Panc1 (cell line): ENCODE results near the gene CFDP1. TPM values are rescaled to one million over a fixed set of nuclear protein-coding genes. Genes with fewer than 3 reads are reported as not detected.

Experiments
- ATAC-seq: fragments of 200-7000 bp; cut with Tn5 transposase; 2 replicates; pipeline ENCODE4 v1.9.1; 2020; ENCODE audit warnings: mild to moderate bottlenecking, moderate library complexity
- BruUV-seq: library from RNA; stranded (reverse); fragments of 400-500 nt; replicated peaks from 2 replicates; lab custom pipeline; 2021; lab: Mats Ljungman, UMichigan
- CTCF ChIA-PET: fragments of 300-600 bp; sonication (Branson Sonifier 250); formaldehyde crosslinking; loops from one replicate; lab custom pipeline; 2022; ENCODE audit warnings: antibody characterized with exemption; lab: Charles Lee
- POLR2A ChIA-PET: fragments of 300-600 bp; sonication (Branson Sonifier 250); formaldehyde crosslinking; loops from one replicate; lab custom pipeline; 2022; ENCODE audit warnings: antibody characterized with exemption; lab: Charles Lee
- DNase-seq: peaks from one replicate; pipeline ENCODE4 v3.0.0-alpha.2; 2010; ENCODE audit warnings: low read depth, low spot score
- H3K27ac ChIP-seq: 2 replicates; pipeline ENCODE4 v1.5.1; 2011; ENCODE audit warnings: mild to moderate bottlenecking, low read length, inconsistent platforms
- H3K27me3 ChIP-seq: fragments of 200-500 bp; sonication (Bioruptor generic); 2 replicates; pipeline ENCODE4 v1.6.0; 2014; ENCODE audit warnings: low read length, inconsistent platforms; ENCODE audit not compliant: control insufficient read depth, insufficient read depth
- H3K36me3 ChIP-seq: fragments of 200-500 bp; sonication (Bioruptor generic); 2 replicates; pipeline ENCODE4 v1.5.1; 2014; ENCODE audit warnings: inconsistent platforms, mild to moderate bottlenecking, low read length, moderate library complexity; ENCODE audit not compliant: control insufficient read depth, insufficient read depth
- H3K4me1 ChIP-seq: 2 replicates; pipeline ENCODE4 v1.5.1; 2011; ENCODE audit warnings: inconsistent platforms, mild to moderate bottlenecking, low read length, moderate library complexity; ENCODE audit not compliant: control insufficient read depth, insufficient read depth
- H3K4me3 ChIP-seq, 2 experiments: 2 replicates each; pipeline ENCODE4 v1.5.1; 2011 to 2012; ENCODE audit warnings: low read depth in 2 of 2, low read length in 2 of 2, mild to moderate bottlenecking in 2 of 2, inconsistent platforms in 1 of 2, moderate library complexity in 1 of 2
- H3K9me3 ChIP-seq: fragments of 200-500 bp; sonication (Bioruptor generic); 2 replicates; pipeline ENCODE4 v1.5.1; 2014; ENCODE audit warnings: low read depth, mild to moderate bottlenecking, inconsistent platforms, low read length, moderate library complexity; ENCODE audit not compliant: control insufficient read depth, insufficient read depth
- POLR2AphosphoS5 ChIP-seq: IDR thresholded peaks from 2 replicates; pipeline ENCODE4 v1.6.1; 2012; ENCODE audit warnings: mild to moderate bottlenecking, low read depth, low read length, moderate library complexity
- SIN3A ChIP-seq: IDR thresholded peaks from 2 replicates; pipeline ENCODE4 v1.6.1; 2012; ENCODE audit warnings: low read depth, mild to moderate bottlenecking, low read length, moderate library complexity, borderline replicate concordance; ENCODE audit not compliant: insufficient read depth
- TCF7L2 ChIP-seq: IDR thresholded peaks from 2 replicates; pipeline ENCODE4 v1.6.1; 2011; ENCODE audit warnings: mild to moderate bottlenecking, low read depth, low read length, inconsistent platforms
- in situ Hi-C: cut with HindIII; loops from 2 replicates; pipeline ENCODE4 v1.10.0; 2016; ENCODE audit warnings: low sequenced_read_pairs, low pct_unique_long_range_greater_than_20kb
- intact Hi-C: fragments of 100-400 bp; cut with micrococcal nuclease; formaldehyde crosslinking; loops from one replicate; pipeline ENCODE4 v1.10.0; 2022; ENCODE audit not compliant: unreplicated experiment
- total RNA-seq: library from RNA; stranded (reverse); gene quantifications from one replicate; pipeline ENCODE4 v1.2.1, GENCODE V29; 2021; ENCODE audit not compliant: unreplicated experiment
- TF ChIP-seq, protein P1 (sequence below), 2 experiments: IDR thresholded peaks; 2 replicates each; pipeline ENCODE4 v1.6.1; 2011 to 2012; ENCODE audit warnings: low read depth in 2 of 2, control low read depth in 1 of 2, low read length in 1 of 2, mild to moderate bottlenecking in 1 of 2, moderate library complexity in 1 of 2; ENCODE audit not compliant: insufficient read depth in 1 of 2
- TF ChIP-seq, protein P2 (sequence below): fragments of 450-650 bp; IDR thresholded peaks from 2 replicates; pipeline ENCODE4 v1.5.1; 2017; ENCODE audit warnings: mild to moderate bottlenecking

CFDP1 gene
- total RNA-seq, 1 experiment from 2014 or later, result 25.7 TPM

DNA sequence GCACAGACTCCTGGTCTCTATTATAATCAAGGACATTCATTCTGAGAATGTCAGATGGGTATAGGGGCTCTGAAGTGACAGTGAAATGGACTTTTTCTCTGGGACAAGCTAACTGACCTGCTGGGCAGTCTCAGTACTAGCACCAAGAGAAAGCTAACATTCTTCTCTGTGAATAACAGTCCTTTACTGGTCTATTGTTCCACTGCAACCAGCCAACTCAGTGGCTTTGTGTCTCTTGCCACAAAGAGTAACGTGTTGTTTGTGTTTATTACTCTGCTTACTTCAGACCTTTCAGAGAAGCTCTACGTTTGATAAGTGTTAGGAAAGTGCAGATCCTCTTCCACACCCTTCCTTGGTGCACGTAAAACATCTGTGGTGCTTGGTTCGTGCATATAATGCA, 120.4 kb downstream of the CFDP1 start:
- no peak for ATAC-seq
- POLR2A ChIA-PET, result no interaction called here
- CTCF ChIA-PET, result no interaction called here
- no peak overlapping the region for H3K27ac ChIP-seq
- intact Hi-C loops (no loop called here), in situ Hi-C loops (no loop called here)
- no peaks in the 10 kb centered on the region for H3K9me3 ChIP-seq
- no peak for DNase-seq
- no peaks in the 10 kb centered on the region for H3K27me3 ChIP-seq
- peaks cover 7% of the 10 kb centered on the region for H3K4me1 ChIP-seq
- BruUV-seq, result no TSS peak
- no peak for TF ChIP-seq SIN3A
- no peak for TF ChIP-seq TCF7L2
- TF ChIP-seq, protein P1, sequence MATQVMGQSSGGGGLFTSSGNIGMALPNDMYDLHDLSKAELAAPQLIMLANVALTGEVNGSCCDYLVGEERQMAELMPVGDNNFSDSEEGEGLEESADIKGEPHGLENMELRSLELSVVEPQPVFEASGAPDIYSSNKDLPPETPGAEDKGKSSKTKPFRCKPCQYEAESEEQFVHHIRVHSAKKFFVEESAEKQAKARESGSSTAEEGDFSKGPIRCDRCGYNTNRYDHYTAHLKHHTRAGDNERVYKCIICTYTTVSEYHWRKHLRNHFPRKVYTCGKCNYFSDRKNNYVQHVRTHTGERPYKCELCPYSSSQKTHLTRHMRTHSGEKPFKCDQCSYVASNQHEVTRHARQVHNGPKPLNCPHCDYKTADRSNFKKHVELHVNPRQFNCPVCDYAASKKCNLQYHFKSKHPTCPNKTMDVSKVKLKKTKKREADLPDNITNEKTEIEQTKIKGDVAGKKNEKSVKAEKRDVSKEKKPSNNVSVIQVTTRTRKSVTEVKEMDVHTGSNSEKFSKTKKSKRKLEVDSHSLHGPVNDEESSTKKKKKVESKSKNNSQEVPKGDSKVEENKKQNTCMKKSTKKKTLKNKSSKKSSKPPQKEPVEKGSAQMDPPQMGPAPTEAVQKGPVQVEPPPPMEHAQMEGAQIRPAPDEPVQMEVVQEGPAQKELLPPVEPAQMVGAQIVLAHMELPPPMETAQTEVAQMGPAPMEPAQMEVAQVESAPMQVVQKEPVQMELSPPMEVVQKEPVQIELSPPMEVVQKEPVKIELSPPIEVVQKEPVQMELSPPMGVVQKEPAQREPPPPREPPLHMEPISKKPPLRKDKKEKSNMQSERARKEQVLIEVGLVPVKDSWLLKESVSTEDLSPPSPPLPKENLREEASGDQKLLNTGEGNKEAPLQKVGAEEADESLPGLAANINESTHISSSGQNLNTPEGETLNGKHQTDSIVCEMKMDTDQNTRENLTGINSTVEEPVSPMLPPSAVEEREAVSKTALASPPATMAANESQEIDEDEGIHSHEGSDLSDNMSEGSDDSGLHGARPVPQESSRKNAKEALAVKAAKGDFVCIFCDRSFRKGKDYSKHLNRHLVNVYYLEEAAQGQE (IDR thresholded peaks at IDR 0.05; ENCODE audit: insufficient read depth in 1 of 2, low read depth in 2 of 2, low read length in 1 of 2), result no peak
- TF ChIP-seq, protein P2, sequence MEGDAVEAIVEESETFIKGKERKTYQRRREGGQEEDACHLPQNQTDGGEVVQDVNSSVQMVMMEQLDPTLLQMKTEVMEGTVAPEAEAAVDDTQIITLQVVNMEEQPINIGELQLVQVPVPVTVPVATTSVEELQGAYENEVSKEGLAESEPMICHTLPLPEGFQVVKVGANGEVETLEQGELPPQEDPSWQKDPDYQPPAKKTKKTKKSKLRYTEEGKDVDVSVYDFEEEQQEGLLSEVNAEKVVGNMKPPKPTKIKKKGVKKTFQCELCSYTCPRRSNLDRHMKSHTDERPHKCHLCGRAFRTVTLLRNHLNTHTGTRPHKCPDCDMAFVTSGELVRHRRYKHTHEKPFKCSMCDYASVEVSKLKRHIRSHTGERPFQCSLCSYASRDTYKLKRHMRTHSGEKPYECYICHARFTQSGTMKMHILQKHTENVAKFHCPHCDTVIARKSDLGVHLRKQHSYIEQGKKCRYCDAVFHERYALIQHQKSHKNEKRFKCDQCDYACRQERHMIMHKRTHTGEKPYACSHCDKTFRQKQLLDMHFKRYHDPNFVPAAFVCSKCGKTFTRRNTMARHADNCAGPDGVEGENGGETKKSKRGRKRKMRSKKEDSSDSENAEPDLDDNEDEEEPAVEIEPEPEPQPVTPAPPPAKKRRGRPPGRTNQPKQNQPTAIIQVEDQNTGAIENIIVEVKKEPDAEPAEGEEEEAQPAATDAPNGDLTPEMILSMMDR, result no peak
- TF ChIP-seq POLR2AphosphoS5, result no peak
- H3K4me3 ChIP-seq, result no peak overlapping the region
- no peaks in the 10 kb centered on the region for H3K36me3 ChIP-seq

DNA sequence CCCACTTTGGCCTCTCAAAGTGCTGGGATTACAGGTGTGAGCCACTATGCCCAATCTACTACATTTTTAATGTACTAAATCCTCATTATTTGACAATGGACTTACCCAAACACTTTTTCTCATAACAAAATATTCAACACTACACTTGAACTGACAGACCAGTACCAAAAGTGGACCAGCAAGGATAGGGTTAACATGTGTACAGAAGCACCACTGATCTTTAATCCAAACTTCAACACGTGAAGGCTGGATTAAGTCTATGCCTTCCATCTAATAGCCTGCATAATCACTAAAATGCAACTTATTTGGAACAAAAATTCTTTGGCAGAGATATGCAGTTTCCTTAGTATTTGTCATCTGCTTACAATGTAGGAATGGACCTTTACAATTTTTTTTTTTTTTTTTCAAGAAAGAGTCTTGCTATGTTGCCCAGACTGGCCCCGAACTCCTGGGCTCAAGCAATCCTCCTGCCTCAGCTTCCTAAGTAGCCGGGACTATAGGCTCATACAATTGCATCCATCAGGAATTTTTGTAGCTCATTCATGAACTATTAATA, 121.8 kb downstream of the CFDP1 start:
- no peaks in the 10 kb centered on the region for H3K27me3 ChIP-seq
- H3K36me3 ChIP-seq, result no peaks in the 10 kb centered on the region
- DNase-seq, result no peak
- intact Hi-C loops (no loop called here), in situ Hi-C loops (no loop called here)
- H3K27ac ChIP-seq, result no peak overlapping the region
- H3K4me1 ChIP-seq, result peaks cover 14% of the 10 kb centered on the region
- H3K4me3 ChIP-seq, result no peak overlapping the region
- BruUV-seq, result no TSS peak
- ChIA-PET CTCF (no interaction called here), POLR2A (no interaction called here)
- no peak for ATAC-seq
- H3K9me3 ChIP-seq, result no peaks in the 10 kb centered on the region
- TF ChIP-seq TCF7L2 (no peak), SIN3A (no peak), POLR2AphosphoS5 (no peak)
- TF ChIP-seq, protein P2, result no peak
- TF ChIP-seq, protein P1 (IDR thresholded peaks at IDR 0.05; ENCODE audit: insufficient read depth in 1 of 2, low read depth in 2 of 2, low read length in 1 of 2), result no peak
